ENCODE results near the gene DOCK8.

GRCh38 chr9:401223-401622 lies 186.6 kb downstream of the DOCK8 start:
- TF ChIP-seq, protein P1, sequence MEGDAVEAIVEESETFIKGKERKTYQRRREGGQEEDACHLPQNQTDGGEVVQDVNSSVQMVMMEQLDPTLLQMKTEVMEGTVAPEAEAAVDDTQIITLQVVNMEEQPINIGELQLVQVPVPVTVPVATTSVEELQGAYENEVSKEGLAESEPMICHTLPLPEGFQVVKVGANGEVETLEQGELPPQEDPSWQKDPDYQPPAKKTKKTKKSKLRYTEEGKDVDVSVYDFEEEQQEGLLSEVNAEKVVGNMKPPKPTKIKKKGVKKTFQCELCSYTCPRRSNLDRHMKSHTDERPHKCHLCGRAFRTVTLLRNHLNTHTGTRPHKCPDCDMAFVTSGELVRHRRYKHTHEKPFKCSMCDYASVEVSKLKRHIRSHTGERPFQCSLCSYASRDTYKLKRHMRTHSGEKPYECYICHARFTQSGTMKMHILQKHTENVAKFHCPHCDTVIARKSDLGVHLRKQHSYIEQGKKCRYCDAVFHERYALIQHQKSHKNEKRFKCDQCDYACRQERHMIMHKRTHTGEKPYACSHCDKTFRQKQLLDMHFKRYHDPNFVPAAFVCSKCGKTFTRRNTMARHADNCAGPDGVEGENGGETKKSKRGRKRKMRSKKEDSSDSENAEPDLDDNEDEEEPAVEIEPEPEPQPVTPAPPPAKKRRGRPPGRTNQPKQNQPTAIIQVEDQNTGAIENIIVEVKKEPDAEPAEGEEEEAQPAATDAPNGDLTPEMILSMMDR (IDR thresholded peaks at IDR 0.05) = no peak
- no peak for TF ChIP-seq POLR2A (IDR thresholded peaks at IDR 0.05)
- no peak for TF ChIP-seq EP300 (IDR thresholded peaks at IDR 0.05)
